MM.1S (cell line): ENCODE data around the gene SAMD13.

Source experiments
- DNase-seq: peaks from one replicate; pipeline ENCODE4 v3.0.0-alpha.2; 2015
- H2AFZ ChIP-seq: fragments of 300-600 bp; sonication (generic); 2 replicates; pipeline ENCODE4 v1.6.0; 2016; ENCODE audit warnings: antibody characterized with exemption, low read length
- H3F3A ChIP-seq: fragments of 300-600 bp; sonication (generic); 2 replicates; pipeline ENCODE4 v1.6.1; 2016; ENCODE audit warnings: mild to moderate bottlenecking, antibody characterized with exemption, low read length, moderate library complexity, mixed read lengths; ENCODE audit not compliant: insufficient read depth
- H3K27ac ChIP-seq: fragments of 300-600 bp; sonication (generic); 2 replicates; pipeline ENCODE4 v1.5.1; 2016; ENCODE audit warnings: mild to moderate bottlenecking, low read length
- H3K27me3 ChIP-seq: fragments of 300-600 bp; sonication (generic); replicated peaks from 2 replicates; pipeline ENCODE4 v1.6.0; 2016; ENCODE audit warnings: low read length; ENCODE audit not compliant: insufficient read depth
- H3K36me3 ChIP-seq: fragments of 300-600 bp; sonication (generic); replicated peaks from 2 replicates; pipeline ENCODE4 v1.6.1; 2016; ENCODE audit warnings: mild to moderate bottlenecking, low read length, mixed read lengths; ENCODE audit not compliant: insufficient read depth
- H3K4me1 ChIP-seq: fragments of 300-600 bp; sonication (generic); 2 replicates; pipeline ENCODE4 v1.6.1; 2016; ENCODE audit warnings: low read length, mixed read lengths
- H3K4me2 ChIP-seq: fragments of 300-600 bp; sonication (generic); 2 replicates; pipeline ENCODE4 v1.6.0; 2016; ENCODE audit warnings: low read depth, low read length
- H3K4me3 ChIP-seq: fragments of 300-600 bp; sonication (generic); 2 replicates; pipeline ENCODE4 v1.5.1; 2016; ENCODE audit warnings: low read length, mixed read lengths
- H3K79me2 ChIP-seq: fragments of 300-600 bp; sonication (generic); 2 replicates; pipeline ENCODE4 v1.6.1; 2016; ENCODE audit warnings: mixed run types, low read length, mixed read lengths
- H3K9ac ChIP-seq: fragments of 300-600 bp; sonication (generic); 2 replicates; pipeline ENCODE4 v1.6.1; 2016; ENCODE audit warnings: low read length, mixed read lengths
- H3K9me2 ChIP-seq: fragments of 300-600 bp; sonication (generic); replicated peaks from 2 replicates; pipeline ENCODE4 v1.6.1; 2016; ENCODE audit warnings: mild to moderate bottlenecking, low read length, mixed read lengths; ENCODE audit not compliant: insufficient read depth
- H3K9me3 ChIP-seq: fragments of 300-600 bp; sonication (generic); replicated peaks from 2 replicates; pipeline ENCODE4 v1.6.1; 2016; ENCODE audit warnings: mild to moderate bottlenecking, low read length, mixed read lengths; ENCODE audit not compliant: insufficient read depth
- H4K20me1 ChIP-seq: fragments of 300-600 bp; sonication (generic); 2 replicates; pipeline ENCODE4 v1.6.1; 2016; ENCODE audit warnings: mild to moderate bottlenecking, low read length, moderate library complexity, mixed read lengths; ENCODE audit not compliant: insufficient read depth
- CTCF ChIP-seq: fragments of 300-600 bp; sonication (generic); IDR thresholded peaks from 2 replicates; pipeline ENCODE4 v1.5.1; 2016; ENCODE audit warnings: antibody characterized with exemption, low read length, mixed read lengths
- EZH2 ChIP-seq: fragments of 300-600 bp; sonication (generic); optimal IDR thresholded peaks from 2 replicates; pipeline ENCODE3; 2017; ENCODE audit warnings: low read depth, mild to moderate bottlenecking, antibody characterized with exemption, low read length, mixed read lengths
- EZH2phosphoT487 ChIP-seq: fragments of 300-600 bp; sonication (generic); IDR thresholded peaks from 2 replicates; pipeline ENCODE4 v1.6.1; 2018; ENCODE audit warnings: antibody characterized with exemption, low read length

The SAMD13 gene

GRCh38 chr1:84366786-84367185 is 65.3 kb downstream of the SAMD13 start:
- no peak overlapping the region for H3K27ac ChIP-seq
- no peaks in the 10 kb centered on the region for H3K79me2 ChIP-seq
- no peak for TF ChIP-seq EZH2
- TF ChIP-seq EZH2phosphoT487: no peak
- TF ChIP-seq CTCF: no peak

GRCh38 chr1:84367219-84367618 is 65.7 kb downstream of the SAMD13 start:
- no peak overlapping the region for H2AFZ ChIP-seq
- H3K4me2 ChIP-seq: no peak overlapping the region
- no peaks in the 10 kb centered on the region for H3K9me3 ChIP-seq
- DNase-seq: no peak
- no peaks in the 10 kb centered on the region for H4K20me1 ChIP-seq
- H3F3A ChIP-seq: no peaks in the 10 kb centered on the region
- no peak overlapping the region for H3K9ac ChIP-seq
- no peak overlapping the region for H3K4me3 ChIP-seq
- H3K4me1 ChIP-seq: no peaks in the 10 kb centered on the region
- no peaks in the 10 kb centered on the region for H3K27me3 ChIP-seq
- TF ChIP-seq EZH2phosphoT487 (no peak), EZH2 (no peak), CTCF (no peak)
- H3K27ac ChIP-seq: no peak overlapping the region
- no peaks in the 10 kb centered on the region for H3K36me3 ChIP-seq
- H3K9me2 ChIP-seq: no peaks in the 10 kb centered on the region
- H3K79me2 ChIP-seq: no peaks in the 10 kb centered on the region

More at GRCh38 chr1:84366786-84367185, 65.3 kb downstream of the SAMD13 start:
- Histone ChIP-seq H3K4me3 (no peak overlapping the region), H3K9me3 (no peaks in the 10 kb centered on the region), H3K4me2 (no peak overlapping the region), H2AFZ (no peak overlapping the region), H3K27me3 (no peaks in the 10 kb centered on the region), H3K9me2 (no peaks in the 10 kb centered on the region), H4K20me1 (no peaks in the 10 kb centered on the region), H3K4me1 (no peaks in the 10 kb centered on the region), H3K36me3 (no peaks in the 10 kb centered on the region), H3K9ac (no peak overlapping the region), H3F3A (no peaks in the 10 kb centered on the region)
- DNase-seq: no peak

- TF ChIP-seq CTCF (no peak), EZH2phosphoT487 (no peak), EZH2 (no peak)
- no peaks in the 10 kb centered on the region for H4K20me1 ChIP-seq
- no peak overlapping the region for H3K4me2 ChIP-seq
- no peak overlapping the region for H3K27ac ChIP-seq
- H3K9ac ChIP-seq: no peak overlapping the region
- no peaks in the 10 kb centered on the region for H3K9me3 ChIP-seq
- no peaks in the 10 kb centered on the region for H3K27me3 ChIP-seq
- no peak overlapping the region for H2AFZ ChIP-seq
- no peaks in the 10 kb centered on the region for H3K9me2 ChIP-seq
- no peaks in the 10 kb centered on the region for H3K4me1 ChIP-seq
- H3K79me2 ChIP-seq: no peaks in the 10 kb centered on the region
- H3K4me3 ChIP-seq: no peak overlapping the region
- H3F3A ChIP-seq: no peaks in the 10 kb centered on the region
- DNase-seq: no peak
- no peaks in the 10 kb centered on the region for H3K36me3 ChIP-seq
Measured at GRCh38 chr1:84368441-84368840, 66.9 kb downstream of the SAMD13 start.
